Measurements from ENCODE around the gene ADCY3.
A peak's percentile ranks its signal among the peaks of the same experiment; 100 is the strongest.

The ADCY3 gene

DNA sequence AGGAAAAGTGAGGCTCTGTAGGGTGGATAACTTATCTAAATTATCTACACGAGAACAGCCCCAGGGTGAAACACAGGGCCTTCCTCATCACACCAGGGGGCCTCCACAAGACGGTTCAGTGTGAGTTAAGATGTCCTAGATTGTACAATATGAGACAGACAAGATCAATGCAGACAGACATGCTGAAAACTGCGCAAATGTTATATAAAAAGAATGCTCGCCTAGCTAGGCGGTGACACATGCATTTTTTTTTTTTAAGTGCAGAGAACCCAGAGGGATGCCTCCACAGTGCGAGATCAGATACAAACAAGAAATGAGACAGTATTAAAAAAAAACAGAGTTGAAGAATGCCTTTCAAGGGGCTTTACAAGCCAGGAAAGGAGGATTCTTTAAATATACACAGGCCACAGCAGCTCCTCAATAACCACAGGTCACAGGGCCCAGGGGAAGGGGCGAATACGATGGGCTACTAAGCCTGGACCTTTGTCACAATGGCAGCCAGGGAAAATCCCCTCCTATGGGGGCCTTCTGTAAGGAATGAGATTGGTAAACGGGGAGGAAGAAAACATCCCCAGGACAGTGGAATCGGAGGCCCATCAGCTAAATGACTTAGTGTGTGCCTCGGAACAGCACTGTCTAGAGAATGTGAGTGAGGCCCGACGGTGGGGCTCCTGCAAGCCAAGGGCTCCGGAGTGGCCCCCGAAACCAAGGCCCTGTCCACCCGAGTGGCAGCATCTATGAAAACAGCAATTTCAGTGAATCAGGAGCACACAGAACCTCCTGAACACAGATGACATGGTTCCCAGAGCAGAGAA lies 48.9 kb downstream of the ADCY3 start:
- DNase-seq = no peak
- H3K4me3 Mint-ChIP-seq = no peak overlapping the region
- peak overlapping the region; percentile 82 for H3K27ac Mint-ChIP-seq
- H3K4me1 Mint-ChIP-seq = peaks cover 14 to 15% of the 10 kb centered on the region in 2 donors
- no peaks in the 10 kb centered on the region for H3K27me3 Mint-ChIP-seq
- H3K9me3 Mint-ChIP-seq = no peaks in the 10 kb centered on the region
- peaks cover 45 to 50% of the 10 kb centered on the region in 2 donors for H3K36me3 Mint-ChIP-seq
- ATAC-seq (replicated peaks) = no peak

DNA sequence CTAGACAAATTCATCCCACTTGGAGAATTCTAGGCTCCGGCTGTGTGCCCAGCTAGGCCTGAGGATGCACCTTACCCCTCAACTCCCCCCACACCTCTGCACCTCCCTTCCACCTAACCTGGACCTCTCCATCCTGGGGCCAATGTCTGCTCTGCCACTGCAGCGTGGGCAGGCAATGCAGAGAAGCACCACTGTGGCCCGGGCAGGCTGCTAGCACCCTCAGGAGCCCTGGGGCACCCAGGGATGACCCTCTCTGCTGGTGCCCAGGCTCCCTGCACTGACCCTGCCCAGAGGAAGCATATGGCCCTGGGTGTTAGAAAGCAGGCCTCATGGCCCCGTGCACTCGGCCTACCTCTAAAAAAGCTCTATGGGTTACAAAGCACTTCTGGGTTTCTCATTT lies 49.6 kb downstream of the ADCY3 start:
- DNase-seq (no peak), ATAC-seq (replicated peaks) (no peak)
- Mint-ChIP-seq H3K27me3 (no peaks in the 10 kb centered on the region), H3K27ac (no peak overlapping the region), H3K4me3 (no peak overlapping the region), H3K9me3 (no peaks in the 10 kb centered on the region), H3K36me3 (peaks cover 48 to 55% of the 10 kb centered on the region in 2 donors), H3K4me1 (peaks cover 7 to 12% of the 10 kb centered on the region in 2 donors)

DNA sequence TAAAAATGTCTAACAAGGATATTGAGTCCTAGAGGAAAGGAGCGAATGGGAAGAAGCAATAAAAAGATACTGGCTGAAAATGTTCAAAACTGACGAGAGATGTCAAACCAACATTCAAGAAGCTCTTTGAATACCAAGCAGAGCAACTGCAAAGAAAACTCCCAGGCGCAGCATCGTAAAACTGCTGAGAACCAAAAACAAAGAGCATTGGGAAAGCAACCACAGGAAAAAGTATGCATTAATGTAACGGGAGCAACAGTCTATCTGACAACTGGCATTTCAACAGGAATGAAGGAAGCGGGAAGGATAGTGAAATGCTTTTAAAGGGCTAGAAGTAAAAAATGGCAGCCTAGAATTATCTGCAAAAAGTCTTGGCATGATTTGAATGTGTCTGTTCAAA lies 53.1 kb downstream of the ADCY3 start:
- Mint-ChIP-seq H3K27ac (no peak overlapping the region), H3K27me3 (no peaks in the 10 kb centered on the region), H3K4me3 (no peak overlapping the region), H3K9me3 (no peaks in the 10 kb centered on the region), H3K36me3 (peaks cover 41 to 62% of the 10 kb centered on the region in 2 donors), H3K4me1 (peaks cover 6 to 9% of the 10 kb centered on the region in 2 donors)
- ATAC-seq (replicated peaks) (no peak), DNase-seq (no peak)

DNA sequence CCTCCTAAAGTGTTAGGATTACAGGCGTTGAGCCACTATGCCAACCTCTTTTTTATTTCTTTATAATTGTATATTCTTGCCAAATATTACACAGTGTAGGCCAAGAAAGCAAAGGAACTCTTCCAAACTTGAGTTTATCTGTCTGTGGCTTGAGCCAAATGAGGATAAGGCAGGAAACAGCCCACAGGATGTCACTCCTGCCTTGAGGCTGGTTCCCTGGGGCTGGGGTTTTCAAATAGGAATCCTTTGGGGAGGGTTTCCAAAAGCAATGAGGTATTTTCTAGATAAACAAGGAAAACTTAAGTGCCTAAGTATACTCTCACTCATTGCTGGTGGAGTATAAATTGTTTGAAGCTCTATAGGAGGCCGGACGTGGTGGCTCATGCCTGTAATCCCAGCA lies 56.4 kb downstream of the ADCY3 start:
- Mint-ChIP-seq H3K9me3 (no peaks in the 10 kb centered on the region), H3K4me3 (no peak overlapping the region), H3K36me3 (peaks cover 42 to 68% of the 10 kb centered on the region in 2 donors), H3K27me3 (no peaks in the 10 kb centered on the region), H3K27ac (no peak overlapping the region), H3K4me1 (peaks cover 6% of the 10 kb centered on the region in 2 donors)
- ATAC-seq (replicated peaks) (no peak), DNase-seq (no peak)

DNA sequence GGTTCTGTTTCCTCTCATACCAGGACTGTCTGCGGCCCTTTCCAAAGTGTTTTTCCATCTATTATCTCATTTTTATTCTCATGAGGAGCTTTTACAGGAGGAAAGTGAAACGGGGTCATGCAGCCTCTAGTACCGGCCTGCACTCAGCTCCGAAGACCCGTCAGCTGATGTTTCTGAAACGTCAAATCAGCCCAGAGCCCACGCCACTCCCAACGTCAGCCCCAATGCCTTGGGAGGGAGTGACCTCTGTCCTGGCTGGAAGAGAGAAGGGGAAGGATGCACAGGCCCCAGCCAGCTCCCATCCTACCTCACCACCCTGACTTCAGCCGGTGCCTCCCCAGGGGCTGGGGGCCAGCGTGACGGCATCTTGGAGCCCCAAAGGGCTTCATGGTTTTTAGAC lies 58.5 kb downstream of the ADCY3 start:
- Mint-ChIP-seq H3K27me3 (no peaks in the 10 kb centered on the region), H3K27ac (no peak overlapping the region), H3K4me1 (peaks cover 0 to 2% of the 10 kb centered on the region in 2 donors), H3K9me3 (no peaks in the 10 kb centered on the region), H3K4me3 (no peak overlapping the region), H3K36me3 (peaks cover 40 to 68% of the 10 kb centered on the region in 2 donors)
- DNase-seq = no peak
- ATAC-seq (replicated peaks) = no peak

DNA sequence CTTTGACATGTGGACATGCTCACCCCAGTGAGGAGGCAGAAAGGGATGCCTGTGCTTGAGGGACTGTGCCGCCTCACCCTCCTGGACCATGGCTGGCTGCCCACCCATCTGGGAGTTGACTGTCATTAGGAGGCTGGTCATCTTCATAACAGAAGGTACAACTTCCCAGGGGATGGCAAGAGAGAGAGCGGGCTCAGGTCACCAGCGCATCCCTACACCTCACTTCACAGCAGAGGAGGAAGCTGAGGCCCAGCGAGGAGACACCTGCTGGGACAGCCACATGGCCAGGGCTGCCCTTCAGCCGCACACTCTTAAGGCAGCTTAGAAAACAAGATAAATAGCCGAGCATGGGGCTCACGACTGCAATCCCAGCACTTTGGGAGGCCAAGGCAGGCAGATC lies 59.4 kb downstream of the ADCY3 start:
- Mint-ChIP-seq H3K36me3 (peaks cover 45 to 73% of the 10 kb centered on the region in 2 donors), H3K9me3 (no peaks in the 10 kb centered on the region), H3K4me3 (no peak overlapping the region), H3K27ac (peak overlapping the region; percentile 43), H3K4me1 (peaks cover 0 to 7% of the 10 kb centered on the region in 2 donors), H3K27me3 (no peaks in the 10 kb centered on the region)
- DNase-seq (no peak), ATAC-seq (replicated peaks) (no peak)

DNA sequence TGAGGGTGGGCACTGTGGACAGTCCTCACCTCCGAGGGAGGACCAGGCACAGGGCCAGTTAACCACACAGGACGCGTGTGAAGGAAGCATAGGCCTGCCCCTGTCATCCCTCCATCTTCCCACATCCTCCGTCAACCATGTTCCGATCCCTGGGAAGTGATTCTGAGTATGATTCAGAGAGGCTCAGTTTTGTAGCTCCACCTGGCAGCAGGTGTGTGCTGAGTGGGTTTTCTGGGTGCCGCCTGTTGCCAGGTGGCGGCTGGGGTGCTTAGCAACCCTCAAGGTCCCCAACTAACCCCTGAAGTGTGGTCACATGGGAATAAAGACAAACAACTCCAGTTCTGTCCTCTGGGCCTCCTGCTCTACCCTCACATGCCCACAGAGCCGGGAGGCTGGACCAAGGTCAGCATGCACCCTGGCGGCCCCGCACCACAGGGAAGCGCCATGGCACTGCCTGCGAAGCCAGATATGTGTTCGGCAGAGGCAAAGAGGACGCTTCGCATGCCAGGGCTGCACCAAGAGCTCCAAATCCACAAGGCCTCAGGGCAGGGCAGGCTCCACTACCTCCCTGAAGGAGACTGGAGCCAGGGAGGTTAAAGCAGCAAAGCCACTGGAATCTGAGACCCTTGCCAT lies 60.0 kb downstream of the ADCY3 start:
- DNase-seq = no peak
- Mint-ChIP-seq H3K4me3 (no peak overlapping the region), H3K27me3 (no peaks in the 10 kb centered on the region), H3K4me1 (peaks cover 2 to 7% of the 10 kb centered on the region in 2 donors), H3K36me3 (peaks cover 46 to 73% of the 10 kb centered on the region in 2 donors), H3K27ac (no peak overlapping the region), H3K9me3 (no peaks in the 10 kb centered on the region)
- ATAC-seq (replicated peaks) = no peak

DNA sequence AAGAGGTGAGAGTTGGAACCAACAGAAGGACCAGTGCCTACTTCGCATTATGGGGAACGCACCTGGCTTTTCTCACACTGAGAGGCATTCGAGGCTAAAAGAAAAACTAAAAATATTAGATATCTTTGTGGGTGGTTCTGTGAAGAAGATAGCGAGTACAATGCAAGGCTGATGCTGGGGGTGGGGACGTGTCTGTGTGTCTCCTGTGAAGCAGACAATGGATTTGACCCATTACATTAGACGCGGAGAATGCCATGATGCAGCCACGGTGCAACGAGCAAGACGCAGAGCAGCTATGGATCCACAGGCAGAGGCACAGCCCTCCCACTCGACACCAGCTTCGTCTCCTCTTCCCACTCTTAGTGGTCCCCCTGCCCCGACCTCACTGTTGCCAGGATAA lies 61.0 kb downstream of the ADCY3 start:
- peaks cover 50 to 74% of the 10 kb centered on the region in 2 donors for H3K36me3 Mint-ChIP-seq
- no peak overlapping the region for H3K4me3 Mint-ChIP-seq
- H3K27me3 Mint-ChIP-seq = no peaks in the 10 kb centered on the region
- no peaks in the 10 kb centered on the region for H3K9me3 Mint-ChIP-seq
- peaks cover 4 to 7% of the 10 kb centered on the region in 2 donors for H3K4me1 Mint-ChIP-seq
- no peak overlapping the region for H3K27ac Mint-ChIP-seq
- DNase-seq (no peak), ATAC-seq (replicated peaks) (no peak)

DNA sequence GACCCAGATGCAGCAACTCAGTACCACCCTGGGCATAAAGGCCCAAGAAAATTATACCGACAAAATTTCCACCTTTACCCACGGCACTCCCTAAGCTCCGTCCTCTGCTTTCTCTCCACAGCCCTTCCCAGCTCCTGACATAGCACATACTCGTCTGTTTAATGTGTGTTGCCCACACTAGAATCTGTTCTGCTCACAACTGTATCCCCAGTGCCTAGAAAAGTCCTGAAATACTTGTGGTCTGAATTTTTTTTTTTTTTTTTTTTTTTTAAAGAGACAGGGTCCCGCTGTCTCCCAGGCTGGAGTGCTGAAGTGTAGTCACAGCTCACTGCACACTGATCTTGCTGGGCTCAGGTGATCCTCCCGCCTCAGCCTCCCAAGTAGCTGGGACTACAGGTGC lies 62.3 kb downstream of the ADCY3 start:
- DNase-seq = no peak
- H3K4me3 Mint-ChIP-seq = no peak overlapping the region
- no peak for ATAC-seq (replicated peaks)
- no peak overlapping the region for H3K27ac Mint-ChIP-seq
- H3K9me3 Mint-ChIP-seq = no peaks in the 10 kb centered on the region
- peaks cover 53 to 73% of the 10 kb centered on the region in 2 donors for H3K36me3 Mint-ChIP-seq
- no peaks in the 10 kb centered on the region for H3K27me3 Mint-ChIP-seq
- peaks cover 4 to 7% of the 10 kb centered on the region in 2 donors for H3K4me1 Mint-ChIP-seq

DNA sequence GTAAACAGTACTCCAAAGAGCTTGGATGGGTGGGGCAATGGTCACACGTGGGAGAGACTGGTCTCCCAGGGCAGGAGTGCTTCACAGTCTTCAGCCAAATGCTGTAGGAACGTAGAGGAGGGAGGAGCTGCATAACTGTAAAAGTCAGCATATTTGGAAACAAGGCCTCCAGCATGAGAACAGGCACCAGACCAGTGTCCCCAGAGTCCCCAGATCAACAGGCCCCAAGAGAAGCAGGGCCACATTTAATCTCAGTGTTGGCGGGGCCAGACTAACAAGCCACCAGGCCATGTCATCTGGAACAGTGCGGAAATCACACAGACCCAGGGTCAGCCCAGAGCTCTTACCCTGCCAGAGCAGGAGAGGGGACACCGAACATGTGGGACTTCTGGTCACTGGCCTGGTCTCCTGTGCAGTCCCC lies 63.2 kb downstream of the ADCY3 start:
- ATAC-seq (replicated peaks) (no peak), DNase-seq (no peak)
- Mint-ChIP-seq H3K4me1 (peaks cover 4 to 7% of the 10 kb centered on the region in 2 donors), H3K36me3 (peaks cover 59 to 80% of the 10 kb centered on the region in 2 donors), H3K27ac (no peak overlapping the region), H3K9me3 (no peaks in the 10 kb centered on the region), H3K27me3 (no peaks in the 10 kb centered on the region), H3K4me3 (no peak overlapping the region)

DNA sequence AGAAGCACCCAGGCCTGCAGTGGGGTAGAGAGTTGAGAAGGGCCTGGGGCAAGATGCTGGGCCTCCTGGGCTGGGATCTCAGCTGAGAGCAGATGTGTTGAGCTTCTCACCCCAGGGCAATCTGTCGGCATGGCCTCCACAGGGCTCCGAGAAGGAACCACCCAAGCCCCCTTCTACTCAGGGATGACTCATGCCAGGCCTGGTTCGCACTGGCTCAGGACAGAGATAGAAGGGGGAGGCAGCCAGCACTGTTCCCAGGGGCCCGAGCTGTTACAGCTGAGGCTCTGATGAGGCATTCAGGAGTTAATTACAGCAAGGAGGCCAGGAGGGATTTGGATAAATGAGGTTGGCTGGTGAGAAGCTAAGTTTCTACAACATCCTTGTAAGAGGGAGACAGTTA lies 64.3 kb downstream of the ADCY3 start:
- peaks cover 64 to 84% of the 10 kb centered on the region in 2 donors for H3K36me3 Mint-ChIP-seq

DNA sequence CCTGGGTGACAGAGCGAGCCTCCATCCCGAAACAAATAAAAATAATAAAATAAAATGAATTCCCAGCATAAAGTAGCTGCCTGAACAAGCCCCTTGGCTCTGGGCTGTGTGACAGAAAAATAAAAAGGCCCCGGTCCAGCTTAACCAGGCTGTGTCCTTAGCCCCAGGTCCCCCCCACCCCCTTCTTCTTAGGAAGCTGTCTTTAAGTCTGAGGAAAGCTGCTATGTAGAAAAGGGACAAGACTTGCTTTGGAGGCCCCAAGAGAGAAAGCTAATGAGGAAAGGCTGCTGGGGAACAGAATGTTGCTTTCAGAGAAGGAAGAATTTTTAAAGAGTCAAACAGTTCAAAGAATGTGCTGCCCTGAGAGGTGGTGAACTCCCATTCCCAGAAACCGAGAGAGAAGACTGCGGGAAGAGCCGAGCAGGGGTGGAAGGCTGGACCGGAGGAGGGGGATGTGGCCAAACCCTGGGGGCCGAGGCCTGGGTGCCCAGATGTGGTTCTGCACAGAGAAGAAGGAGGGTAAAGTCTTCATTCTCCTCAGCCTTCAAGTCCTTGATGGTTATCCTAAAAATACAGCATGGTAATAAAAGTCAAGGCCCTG lies 64.9 kb downstream of the ADCY3 start:
- Mint-ChIP-seq H3K4me3 (no peak overlapping the region), H3K9me3 (no peaks in the 10 kb centered on the region), H3K27me3 (no peaks in the 10 kb centered on the region), H3K4me1 (peaks cover 4 to 7% of the 10 kb centered on the region in 2 donors), H3K27ac (no peak overlapping the region), H3K36me3 (peaks cover 64 to 83% of the 10 kb centered on the region in 2 donors)
- DNase-seq (no peak), ATAC-seq (replicated peaks) (no peak)

More for the DNA sequence above, 64.3 kb downstream of the ADCY3 start:
- DNase-seq (no peak), ATAC-seq (replicated peaks) (no peak)
- H3K4me3 Mint-ChIP-seq = no peak overlapping the region
- H3K27ac Mint-ChIP-seq = no peak overlapping the region
- peaks cover 4 to 7% of the 10 kb centered on the region in 2 donors for H3K4me1 Mint-ChIP-seq
- no peaks in the 10 kb centered on the region for H3K27me3 Mint-ChIP-seq
- no peaks in the 10 kb centered on the region for H3K9me3 Mint-ChIP-seq

DNA sequence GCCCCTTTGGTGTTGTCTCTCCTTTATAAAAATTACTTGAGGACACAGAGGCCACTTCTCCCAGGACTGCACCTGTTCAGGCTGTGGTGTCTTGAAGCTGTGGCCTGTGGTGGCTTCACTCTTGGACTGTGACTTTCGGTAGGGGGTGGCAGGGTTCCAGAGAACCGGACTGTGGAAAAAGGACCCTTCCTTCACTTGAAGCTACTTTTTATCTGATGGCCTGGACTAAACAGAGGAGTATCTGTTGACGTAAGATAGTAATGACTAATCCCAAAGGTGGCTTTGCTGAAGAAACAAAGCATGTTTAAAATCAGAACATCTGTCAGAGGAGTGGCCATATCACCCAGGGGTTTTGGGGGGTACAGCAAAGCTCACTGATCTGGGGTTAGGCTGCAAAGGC lies 66.0 kb downstream of the ADCY3 start:
- Mint-ChIP-seq H3K27ac (no peak overlapping the region), H3K27me3 (no peaks in the 10 kb centered on the region), H3K4me1 (peaks cover 4 to 7% of the 10 kb centered on the region in 2 donors), H3K4me3 (no peak overlapping the region), H3K36me3 (peaks cover 65 to 84% of the 10 kb centered on the region in 2 donors), H3K9me3 (peaks cover 0 to 3% of the 10 kb centered on the region in 2 donors)
- DNase-seq = no peak
- ATAC-seq (replicated peaks) = no peak

DNA sequence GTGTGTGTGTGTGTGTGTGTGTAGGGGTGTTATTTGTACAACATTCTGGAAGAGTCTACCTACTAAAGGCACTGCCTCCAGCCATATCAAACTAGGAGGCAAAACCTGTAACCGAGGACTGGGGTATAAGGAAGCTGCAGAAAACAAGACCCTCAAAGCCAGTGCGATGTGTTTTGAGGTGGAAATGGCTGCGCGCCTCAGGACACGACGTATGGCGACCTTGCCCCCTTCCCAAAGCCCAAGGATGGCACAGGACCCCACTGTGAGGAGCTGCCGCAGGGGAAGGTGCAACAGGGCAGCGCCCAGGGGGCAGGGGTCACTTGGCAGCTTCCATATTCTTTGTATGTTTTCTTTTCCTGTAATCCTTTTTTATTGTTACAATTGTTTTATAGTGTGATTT lies 67.0 kb downstream of the ADCY3 start:
- H3K27me3 Mint-ChIP-seq = no peaks in the 10 kb centered on the region
- H3K4me1 Mint-ChIP-seq = peaks cover 4 to 7% of the 10 kb centered on the region in 2 donors
- DNase-seq (no peak), ATAC-seq (replicated peaks) (no peak)
- H3K36me3 Mint-ChIP-seq = peaks cover 63 to 83% of the 10 kb centered on the region in 2 donors
- H3K4me3 Mint-ChIP-seq = no peak overlapping the region
- no peak overlapping the region for H3K27ac Mint-ChIP-seq
- peaks cover 3 to 8% of the 10 kb centered on the region in 2 donors for H3K9me3 Mint-ChIP-seq
